HepG2 (cell line): Measurements from ENCODE around the gene ACAP2.

ENCODE experiments used
- NR2C2 ChIP-seq: sonication (generic); formaldehyde crosslinking; IDR thresholded peaks from 2 replicates; pipeline ENCODE4 v1.4.0; 2020; ENCODE audit warnings: missing genetic modification reagents, mild to moderate bottlenecking, moderate library complexity, borderline replicate concordance
- NR2F1 ChIP-seq, 2 experiments: fragments of 450-650 bp in 1 of 2; formaldehyde crosslinking in 1 of 2; IDR thresholded peaks; 2 replicates each; pipeline versions ENCODE4 v1.5.0 to v1.6.1; 2016 to 2020; ENCODE audit warnings: mild to moderate bottlenecking in 1 of 2, missing compliant biosample characterization in 1 of 2, missing genetic modification reagents in 1 of 2, moderate library complexity in 1 of 2
- SMC3 ChIP-seq: IDR thresholded peaks from 2 replicates; pipeline ENCODE4 v1.6.1; 2011; ENCODE audit warnings: low read length, improper control_type of control experiment
- SOX6 ChIP-seq, 2 experiments: fragments of 450-650 bp in 1 of 2; sonication (generic) in 1 of 2; formaldehyde crosslinking in 1 of 2; IDR thresholded peaks; 2 replicates each; pipeline versions ENCODE4 v1.4.0 to v1.6.1; 2017 to 2020; ENCODE audit warnings: antibody characterized with exemption in 1 of 2, mild to moderate bottlenecking in 1 of 2, missing genetic modification reagents in 1 of 2
- TBL1XR1 ChIP-seq: fragments of 150-350 bp; IDR thresholded peaks from 2 replicates; pipeline ENCODE4 v1.6.1; 2014; ENCODE audit warnings: borderline replicate concordance, low read length; ENCODE audit not compliant: partially characterized antibody
- YY1 ChIP-seq: IDR thresholded peaks from 2 replicates; pipeline ENCODE4 v1.6.1; 2011; ENCODE audit warnings: low read length, low read depth, moderate library complexity, mild to moderate bottlenecking; ENCODE audit not compliant: insufficient read depth, insufficient replicate concordance
- ZNF468 ChIP-seq: sonication (generic); formaldehyde crosslinking; IDR thresholded peaks from 2 replicates; pipeline ENCODE4 v1.8.0; 2022; ENCODE audit warnings: mild to moderate bottlenecking, moderate library complexity, missing genetic modification reagents
- ZNF616 ChIP-seq: sonication (generic); formaldehyde crosslinking; IDR thresholded peaks from 2 replicates; pipeline ENCODE4 v1.5.0; 2020; ENCODE audit warnings: low read depth, mild to moderate bottlenecking, missing genetic modification reagents
- TF ChIP-seq, protein P1 (sequence below): sonication (generic); formaldehyde crosslinking; IDR thresholded peaks from 2 replicates; pipeline ENCODE4 v1.5.0; 2020; ENCODE audit warnings: mild to moderate bottlenecking, missing genetic modification reagents, moderate library complexity
- TF ChIP-seq, protein P2 (sequence below): sonication (generic); formaldehyde crosslinking; conservative IDR thresholded peaks from 2 replicates; pipeline ENCODE4 v1.4.0; 2020; ENCODE audit warnings: missing genetic modification reagents
- TF ChIP-seq, protein P3 (sequence below): fragments of 450-650 bp; IDR thresholded peaks from 2 replicates; pipeline ENCODE4 v1.6.1; 2017; ENCODE audit warnings: mild to moderate bottlenecking

DNA sequence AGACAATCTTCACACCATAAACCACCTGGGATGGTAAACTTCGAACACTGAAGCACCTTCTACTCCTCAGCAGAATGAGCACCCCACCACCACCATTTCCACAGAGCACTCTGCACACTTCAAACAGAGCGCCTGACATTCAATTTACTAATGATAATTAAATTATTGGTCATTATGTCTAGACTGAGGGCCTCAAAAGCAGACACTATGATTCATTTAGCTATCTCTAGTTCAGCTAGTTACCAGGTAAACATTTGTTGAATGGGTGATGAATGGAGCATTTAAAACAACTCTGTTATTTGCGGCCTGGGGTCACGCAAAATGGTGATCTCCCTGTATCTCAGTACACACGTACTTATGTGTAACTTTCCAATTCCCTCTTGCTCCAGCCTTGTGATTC, 40.9 kb downstream of the ACAP2 start:
- TF ChIP-seq NR2F1 (CRISPR knock-in tag; IDR thresholded peaks at IDR 0.05) (no peak), TBL1XR1 (no peak), NR2C2 (CRISPR knock-in tag) (no peak), ZNF468 (no peak), ZNF616 (CRISPR knock-in tag) (no peak), SMC3 (no peak), YY1 (no peak), SOX6 (IDR thresholded peaks at IDR 0.05) (no peak), SOX6 (CRISPR knock-in tag; IDR thresholded peaks at IDR 0.05) (no peak)
- TF ChIP-seq, protein P1, sequence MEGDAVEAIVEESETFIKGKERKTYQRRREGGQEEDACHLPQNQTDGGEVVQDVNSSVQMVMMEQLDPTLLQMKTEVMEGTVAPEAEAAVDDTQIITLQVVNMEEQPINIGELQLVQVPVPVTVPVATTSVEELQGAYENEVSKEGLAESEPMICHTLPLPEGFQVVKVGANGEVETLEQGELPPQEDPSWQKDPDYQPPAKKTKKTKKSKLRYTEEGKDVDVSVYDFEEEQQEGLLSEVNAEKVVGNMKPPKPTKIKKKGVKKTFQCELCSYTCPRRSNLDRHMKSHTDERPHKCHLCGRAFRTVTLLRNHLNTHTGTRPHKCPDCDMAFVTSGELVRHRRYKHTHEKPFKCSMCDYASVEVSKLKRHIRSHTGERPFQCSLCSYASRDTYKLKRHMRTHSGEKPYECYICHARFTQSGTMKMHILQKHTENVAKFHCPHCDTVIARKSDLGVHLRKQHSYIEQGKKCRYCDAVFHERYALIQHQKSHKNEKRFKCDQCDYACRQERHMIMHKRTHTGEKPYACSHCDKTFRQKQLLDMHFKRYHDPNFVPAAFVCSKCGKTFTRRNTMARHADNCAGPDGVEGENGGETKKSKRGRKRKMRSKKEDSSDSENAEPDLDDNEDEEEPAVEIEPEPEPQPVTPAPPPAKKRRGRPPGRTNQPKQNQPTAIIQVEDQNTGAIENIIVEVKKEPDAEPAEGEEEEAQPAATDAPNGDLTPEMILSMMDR, result no peak
- TF ChIP-seq, protein P2, sequence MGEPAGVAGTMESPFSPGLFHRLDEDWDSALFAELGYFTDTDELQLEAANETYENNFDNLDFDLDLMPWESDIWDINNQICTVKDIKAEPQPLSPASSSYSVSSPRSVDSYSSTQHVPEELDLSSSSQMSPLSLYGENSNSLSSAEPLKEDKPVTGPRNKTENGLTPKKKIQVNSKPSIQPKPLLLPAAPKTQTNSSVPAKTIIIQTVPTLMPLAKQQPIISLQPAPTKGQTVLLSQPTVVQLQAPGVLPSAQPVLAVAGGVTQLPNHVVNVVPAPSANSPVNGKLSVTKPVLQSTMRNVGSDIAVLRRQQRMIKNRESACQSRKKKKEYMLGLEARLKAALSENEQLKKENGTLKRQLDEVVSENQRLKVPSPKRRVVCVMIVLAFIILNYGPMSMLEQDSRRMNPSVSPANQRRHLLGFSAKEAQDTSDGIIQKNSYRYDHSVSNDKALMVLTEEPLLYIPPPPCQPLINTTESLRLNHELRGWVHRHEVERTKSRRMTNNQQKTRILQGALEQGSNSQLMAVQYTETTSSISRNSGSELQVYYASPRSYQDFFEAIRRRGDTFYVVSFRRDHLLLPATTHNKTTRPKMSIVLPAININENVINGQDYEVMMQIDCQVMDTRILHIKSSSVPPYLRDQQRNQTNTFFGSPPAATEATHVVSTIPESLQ (CRISPR knock-in tag), result no peak
- TF ChIP-seq, protein P3, sequence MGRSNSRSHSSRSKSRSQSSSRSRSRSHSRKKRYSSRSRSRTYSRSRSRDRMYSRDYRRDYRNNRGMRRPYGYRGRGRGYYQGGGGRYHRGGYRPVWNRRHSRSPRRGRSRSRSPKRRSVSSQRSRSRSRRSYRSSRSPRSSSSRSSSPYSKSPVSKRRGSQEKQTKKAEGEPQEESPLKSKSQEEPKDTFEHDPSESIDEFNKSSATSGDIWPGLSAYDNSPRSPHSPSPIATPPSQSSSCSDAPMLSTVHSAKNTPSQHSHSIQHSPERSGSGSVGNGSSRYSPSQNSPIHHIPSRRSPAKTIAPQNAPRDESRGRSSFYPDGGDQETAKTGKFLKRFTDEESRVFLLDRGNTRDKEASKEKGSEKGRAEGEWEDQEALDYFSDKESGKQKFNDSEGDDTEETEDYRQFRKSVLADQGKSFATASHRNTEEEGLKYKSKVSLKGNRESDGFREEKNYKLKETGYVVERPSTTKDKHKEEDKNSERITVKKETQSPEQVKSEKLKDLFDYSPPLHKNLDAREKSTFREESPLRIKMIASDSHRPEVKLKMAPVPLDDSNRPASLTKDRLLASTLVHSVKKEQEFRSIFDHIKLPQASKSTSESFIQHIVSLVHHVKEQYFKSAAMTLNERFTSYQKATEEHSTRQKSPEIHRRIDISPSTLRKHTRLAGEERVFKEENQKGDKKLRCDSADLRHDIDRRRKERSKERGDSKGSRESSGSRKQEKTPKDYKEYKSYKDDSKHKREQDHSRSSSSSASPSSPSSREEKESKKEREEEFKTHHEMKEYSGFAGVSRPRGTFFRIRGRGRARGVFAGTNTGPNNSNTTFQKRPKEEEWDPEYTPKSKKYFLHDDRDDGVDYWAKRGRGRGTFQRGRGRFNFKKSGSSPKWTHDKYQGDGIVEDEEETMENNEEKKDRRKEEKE, result no peak
